CD4-positive, alpha-beta memory T cell (primary cell): ENCODE data around the gene MCIDAS. TPM values are rescaled to one million over a fixed set of nuclear protein-coding genes. Genes with fewer than 3 reads are reported as not detected.

Experiments used
- CTCF ChIA-PET: fragments of 350-600 bp; sonication (Branson Sonifier 250); formaldehyde crosslinking; loops from one replicate; lab custom pipeline; 2021; ENCODE audit warnings: inconsistent platforms; ENCODE audit not compliant: partially characterized antibody; lab: Charles Lee
- POLR2A ChIA-PET: fragments of 350-600 bp; sonication (Branson Sonifier 250); formaldehyde crosslinking; loops from one replicate; lab custom pipeline; 2021; ENCODE audit not compliant: partially characterized antibody; lab: Charles Lee
- DNase-seq, 5 donors: peaks; one replicate each; pipeline versions ENCODE4 v3.0.0 to v3.0.0-alpha.2; 2020 to 2022; ENCODE audit warnings: mixed read lengths in 1 of 5
- H3K27ac ChIP-seq: one replicate; pipeline ENCODE4 v1.7.0; 2013; ENCODE audit warnings: low read depth, low read length
- H3K27me3 ChIP-seq: 2 replicates; pipeline ENCODE4 v1.7.0; 2013; ENCODE audit warnings: mild to moderate bottlenecking, low read length, moderate library complexity; ENCODE audit not compliant: insufficient read depth
- H3K36me3 ChIP-seq: 2 replicates; pipeline ENCODE4 v1.7.0; 2013; ENCODE audit warnings: mild to moderate bottlenecking, low read length, moderate library complexity; ENCODE audit not compliant: insufficient read depth
- H3K4me1 ChIP-seq: 2 replicates; pipeline ENCODE4 v1.7.0; 2013; ENCODE audit warnings: mild to moderate bottlenecking, low read length, moderate library complexity; ENCODE audit not compliant: insufficient read depth
- H3K4me3 ChIP-seq, 2 donors: one replicate each; pipeline ENCODE4 v1.7.0; 2013; ENCODE audit warnings: low read length in 2 of 2, mild to moderate bottlenecking in 1 of 2
- H3K9me3 ChIP-seq, 2 donors: one replicate each; pipeline ENCODE4 v1.7.0; 2013; ENCODE audit warnings: low read length in 2 of 2, control low read depth in 1 of 2; ENCODE audit not compliant: control insufficient read depth in 1 of 2
- H3K27ac Mint-ChIP-seq, 7 donors: one replicate each; pipeline ENCODE4 v1.8.0; 2020 to 2021; ENCODE audit warnings: mixed read lengths in 7 of 7, mild to moderate bottlenecking in 6 of 7, inconsistent platforms in 3 of 7, moderate library complexity in 3 of 7
- H3K27me3 Mint-ChIP-seq, 2 donors: one replicate each; pipeline ENCODE4 v1.8.0; 2020 to 2021; ENCODE audit warnings: mixed read lengths in 2 of 2
- H3K36me3 Mint-ChIP-seq, 2 donors: one replicate each; pipeline ENCODE4 v1.8.0; 2020 to 2021; ENCODE audit warnings: mixed read lengths in 2 of 2, inconsistent platforms in 1 of 2, mild to moderate bottlenecking in 1 of 2
- H3K4me1 Mint-ChIP-seq, 4 donors: one replicate each; pipeline ENCODE4 v1.8.0; 2020 to 2021; ENCODE audit warnings: mixed read lengths in 4 of 4, mild to moderate bottlenecking in 1 of 4
- H3K4me3 Mint-ChIP-seq, 8 donors: one replicate each; pipeline ENCODE4 v1.8.0; 2020 to 2021; ENCODE audit warnings: mixed read lengths in 8 of 8, mild to moderate bottlenecking in 7 of 8, moderate library complexity in 6 of 8, inconsistent platforms in 3 of 8
- H3K9me3 Mint-ChIP-seq, 8 donors: one replicate each; pipeline ENCODE4 v1.8.0; 2020 to 2021; ENCODE audit warnings: mixed read lengths in 8 of 8, mild to moderate bottlenecking in 5 of 8, inconsistent platforms in 3 of 8, moderate library complexity in 1 of 8
- intact Hi-C: fragments of 100-400 bp; cut with micrococcal nuclease; formaldehyde crosslinking; loops from one replicate; pipeline ENCODE4 v1.15.1; 2023
- polyA plus RNA-seq, 2 donors: library from polyadenylated mRNA; unstranded; fragments of 300-500 nt; fragmentation: Illumina TruSeq; gene quantifications; one replicate each; pipeline ENCODE4 v1.2.3, GENCODE V29; 2021
- total RNA-seq, 2 experiments: library from RNA; stranded (reverse); gene quantifications; one replicate each; pipeline ENCODE4 v1.2.3, GENCODE V29; 2021

MCIDAS gene
- total and polyA plus RNA-seq, 4 experiments from 2014 or later = not detected

- Mint-ChIP-seq H3K9me3 (no peaks in the 10 kb centered on the region), H3K27me3 (peaks cover 68 to 72% of the 10 kb centered on the region in 2 donors), H3K4me3 (peak overlapping the region in 2 of 8 donors; percentile 49 to 92), H3K36me3 (no peaks in the 10 kb centered on the region), H3K4me1 (peaks cover 25 to 57% (median 40%) of the 10 kb centered on the region in 4 donors), H3K27ac (peak overlapping the region in 1 of 7 donors; percentile 55)
- Histone ChIP-seq H3K4me1 (peaks cover 51% of the 10 kb centered on the region), H3K9me3 (no peaks in the 10 kb centered on the region), H3K36me3 (no peaks in the 10 kb centered on the region), H3K27ac (no peak overlapping the region), H3K4me3 (no peak overlapping the region), H3K27me3 (peaks cover 71% of the 10 kb centered on the region)
- ChIA-PET POLR2A (no interaction called here), CTCF (interaction anchor here (1.1 kb wide), 1 partner anchor 17 kb away, joined by 4 read pairs; no protein-coding TSS in a partner anchor)
- no peak for DNase-seq
- intact Hi-C loops = loop anchor here (2.0 to 5.0 kb wide), 2 partner anchors 57 to 77 kb away; partner anchors contain the start of genes CDC20B, DHX29 and MTREX
Observed at GRCh38 chr5:55230086-55230629, 3.0 kb upstream of the MCIDAS start.

DNA sequence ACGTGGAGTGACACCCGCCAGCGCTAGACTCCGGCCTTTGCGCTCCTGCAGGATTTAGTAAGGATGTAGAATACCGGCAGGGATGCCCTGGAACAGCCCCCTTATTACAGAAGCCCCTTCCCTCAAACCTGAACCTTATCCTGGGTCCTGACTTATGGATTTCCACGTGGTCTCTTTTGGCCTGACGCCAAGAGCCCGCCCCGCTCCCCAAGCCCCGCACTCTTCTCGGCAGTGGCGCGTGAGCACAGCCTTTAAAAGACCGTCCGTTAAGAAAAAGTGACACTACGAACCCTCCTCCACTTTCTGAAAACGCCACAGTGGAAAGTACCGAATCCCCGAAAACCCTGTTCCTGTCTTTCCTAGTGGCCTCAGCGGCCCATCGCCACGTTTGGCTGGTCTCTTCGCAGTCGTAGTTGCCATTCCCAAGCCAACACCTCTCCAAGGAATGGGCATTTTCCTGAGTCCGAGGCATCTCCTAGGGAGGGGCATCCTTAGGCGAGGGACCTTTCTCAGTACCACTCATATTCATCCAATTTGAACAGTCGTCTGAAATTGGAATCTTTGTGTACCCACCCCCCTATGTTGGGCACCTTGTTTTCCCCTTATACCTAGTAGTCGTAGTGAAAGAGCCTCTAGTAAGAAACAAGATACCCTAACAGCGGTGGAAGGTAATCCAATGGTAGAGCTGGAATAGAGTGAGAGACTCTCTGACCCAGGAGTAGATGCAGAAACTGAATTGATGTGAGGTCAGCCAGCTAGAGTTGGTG is 732 bp upstream of the MCIDAS start:
- Histone ChIP-seq H3K4me3 (peak overlapping the region in 1 of 2 donors; percentile 39), H3K27ac (no peak overlapping the region), H3K4me1 (peaks cover 51% of the 10 kb centered on the region), H3K9me3 (no peaks in the 10 kb centered on the region), H3K27me3 (peaks cover 87% of the 10 kb centered on the region), H3K36me3 (no peaks in the 10 kb centered on the region)
- peak overlapping the region in 2 of 7 donors; percentile 69 to 82 for H3K27ac Mint-ChIP-seq
- peaks cover 76 to 79% of the 10 kb centered on the region in 2 donors for H3K27me3 Mint-ChIP-seq
- peaks cover 22 to 54% (median 39%) of the 10 kb centered on the region in 4 donors for H3K4me1 Mint-ChIP-seq
- ChIA-PET CTCF (no interaction called here), POLR2A (no interaction called here)
- intact Hi-C loops = no loop called here
- peak in 1 of 5 donors; percentile 37 for DNase-seq
- no peaks in the 10 kb centered on the region for H3K36me3 Mint-ChIP-seq
- peak overlapping the region; percentile 57 to 84 (median 74) for H3K4me3 Mint-ChIP-seq
- H3K9me3 Mint-ChIP-seq = no peaks in the 10 kb centered on the region

DNA sequence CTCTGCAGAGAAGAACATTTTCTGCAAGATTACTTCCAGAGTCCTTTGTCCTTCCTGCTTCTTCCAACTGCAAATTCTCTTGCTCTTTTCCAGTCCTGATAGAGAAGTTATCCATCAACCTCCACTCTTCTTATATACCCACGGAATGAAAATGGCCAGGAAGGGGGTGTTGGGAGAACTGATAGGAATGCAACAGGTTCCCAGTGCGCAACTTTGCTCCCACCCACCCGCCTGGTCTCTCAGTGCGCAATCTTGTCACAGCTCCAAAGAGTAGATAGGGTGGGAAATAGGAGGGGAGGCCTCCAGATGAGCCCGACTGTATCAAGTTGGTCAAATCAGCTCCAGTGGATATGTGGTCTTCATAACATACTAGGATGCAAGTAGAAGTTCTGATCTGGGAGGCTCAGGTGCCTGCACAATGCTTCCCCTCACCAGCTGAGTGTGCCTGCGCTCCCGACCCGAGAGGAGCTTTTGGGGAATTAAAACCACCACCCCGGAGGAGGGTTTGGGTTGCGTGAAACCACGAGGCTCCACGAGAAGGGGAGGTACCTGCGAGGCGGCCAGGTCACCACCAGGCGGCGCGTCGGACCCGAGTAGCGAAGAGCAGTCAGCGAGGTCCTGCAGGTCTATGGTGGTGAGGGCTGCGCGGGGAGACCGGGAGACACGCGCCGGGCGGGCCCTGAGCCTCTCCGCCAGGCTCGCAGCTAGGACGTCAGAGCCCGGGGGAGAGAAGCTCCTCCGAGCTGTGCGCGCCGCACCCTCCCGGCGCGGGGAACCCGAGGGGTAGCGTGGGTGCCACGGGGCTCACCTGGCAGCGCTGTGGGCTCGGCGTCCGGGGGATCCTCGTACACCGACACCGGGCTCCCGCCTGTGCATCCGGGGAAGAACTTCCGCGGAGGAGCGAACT is 835 bp downstream of the MCIDAS start:
- H3K9me3 Mint-ChIP-seq = peaks cover 0 to 4% (median 0%) of the 10 kb centered on the region in 8 donors
- Histone ChIP-seq H3K27me3 (peaks cover 84% of the 10 kb centered on the region), H3K27ac (no peak overlapping the region), H3K9me3 (no peaks in the 10 kb centered on the region), H3K4me3 (peak overlapping the region in 1 of 2 donors; percentile 39), H3K4me1 (peaks cover 42% of the 10 kb centered on the region), H3K36me3 (no peaks in the 10 kb centered on the region)
- H3K27ac Mint-ChIP-seq = no peak overlapping the region
- H3K36me3 Mint-ChIP-seq = no peaks in the 10 kb centered on the region
- ChIA-PET POLR2A (no interaction called here), CTCF (interaction anchor here (1.2 kb wide), 2 partner anchors 9 to 54 kb away, joined by 3 read pairs; no protein-coding TSS in a partner anchor)
- peaks cover 72 to 75% of the 10 kb centered on the region in 2 donors for H3K27me3 Mint-ChIP-seq
- peak in 4 of 5 donors; percentile 28 to 41 (median 34) for DNase-seq
- peak overlapping the region; percentile 43 to 77 (median 68) for H3K4me3 Mint-ChIP-seq
- H3K4me1 Mint-ChIP-seq = peaks cover 21 to 50% (median 32%) of the 10 kb centered on the region in 4 donors
- intact Hi-C loops = no loop called here

DNA sequence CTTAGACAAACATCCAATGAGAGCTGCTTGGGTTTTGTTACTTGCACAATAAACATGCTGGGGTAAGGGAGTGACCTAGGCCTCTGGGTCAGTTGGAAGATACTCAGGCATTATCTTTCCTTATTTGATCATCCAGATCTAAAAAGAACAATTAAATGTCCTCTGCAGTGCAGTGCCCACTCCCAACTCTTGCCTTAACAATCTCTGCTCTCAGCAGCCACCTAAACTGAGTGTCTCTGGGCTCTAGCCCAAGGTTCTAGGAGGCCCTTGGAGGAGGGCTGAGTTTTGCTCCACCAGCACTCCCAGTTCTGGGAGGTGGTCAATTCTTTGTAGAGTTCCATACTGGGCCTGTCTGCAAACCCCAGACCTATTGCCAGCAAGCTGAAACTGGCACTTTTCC is 1.8 kb downstream of the MCIDAS start:
- H3K36me3 ChIP-seq = no peaks in the 10 kb centered on the region
- H3K4me1 Mint-ChIP-seq = peaks cover 17 to 49% (median 32%) of the 10 kb centered on the region in 4 donors
- intact Hi-C loops = no loop called here

DNA sequence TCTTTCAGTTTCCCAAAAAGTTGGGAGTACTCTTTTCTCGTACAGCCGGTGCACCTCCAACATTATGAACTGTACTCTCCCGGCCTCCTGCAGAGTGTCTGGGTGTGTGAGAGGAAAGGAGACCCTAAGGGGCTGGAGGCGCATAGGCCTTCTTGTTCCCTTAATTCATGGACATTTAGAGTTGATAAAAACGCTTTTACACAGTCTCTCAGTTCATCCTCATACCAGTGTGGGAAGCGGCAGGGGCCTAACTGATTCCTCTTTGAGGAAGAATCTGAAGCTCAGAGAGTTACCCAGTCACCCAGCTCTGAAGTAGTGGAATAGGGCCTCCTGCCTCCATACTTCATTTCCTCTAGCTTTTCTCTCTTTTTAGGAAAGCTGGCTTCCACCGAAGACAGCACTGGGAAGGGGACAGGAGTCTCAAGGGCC is 3.3 kb downstream of the MCIDAS start:
- Histone ChIP-seq H3K4me1 (peaks cover 46% of the 10 kb centered on the region), H3K9me3 (no peaks in the 10 kb centered on the region), H3K36me3 (no peaks in the 10 kb centered on the region), H3K27ac (no peak overlapping the region), H3K27me3 (peaks cover 82% of the 10 kb centered on the region), H3K4me3 (no peak overlapping the region)
- peaks cover 0 to 4% (median 0%) of the 10 kb centered on the region in 8 donors for H3K9me3 Mint-ChIP-seq
- peaks cover 70 to 72% of the 10 kb centered on the region in 2 donors for H3K27me3 Mint-ChIP-seq
- H3K4me3 Mint-ChIP-seq = peak overlapping the region in 6 of 8 donors; percentile 3 to 72 (median 44)
- peak in 1 of 5 donors; percentile 38 for DNase-seq
- CTCF ChIA-PET = interaction anchor here (1.2 kb wide), 1 partner anchor 52 kb away, joined by 5 read pairs; no protein-coding TSS in a partner anchor
- peaks cover 16 to 48% (median 33%) of the 10 kb centered on the region in 4 donors for H3K4me1 Mint-ChIP-seq
- intact Hi-C loops = no loop called here
- POLR2A ChIA-PET = interaction anchor here (0.6 to 1.5 kb wide), 2 partner anchors 9 to 204 kb away, joined by 3 to 7 read pairs; partner anchors contain the start of gene CCNO
- no peak overlapping the region for H3K27ac Mint-ChIP-seq
- H3K36me3 Mint-ChIP-seq = no peaks in the 10 kb centered on the region

More for the DNA sequence above, 1.8 kb downstream of the MCIDAS start:
- Mint-ChIP-seq H3K9me3 (peaks cover 0 to 4% (median 0%) of the 10 kb centered on the region in 8 donors), H3K4me3 (peak overlapping the region in 2 of 8 donors; percentile 25 to 44), H3K27me3 (peaks cover 72 to 74% of the 10 kb centered on the region in 2 donors), H3K27ac (no peak overlapping the region), H3K36me3 (no peaks in the 10 kb centered on the region)
- Histone ChIP-seq H3K9me3 (no peaks in the 10 kb centered on the region), H3K27ac (no peak overlapping the region), H3K27me3 (peaks cover 84% of the 10 kb centered on the region), H3K4me1 (peaks cover 43% of the 10 kb centered on the region), H3K4me3 (no peak overlapping the region)
- ChIA-PET CTCF (no interaction called here), POLR2A (no interaction called here)
- no peak for DNase-seq

DNA sequence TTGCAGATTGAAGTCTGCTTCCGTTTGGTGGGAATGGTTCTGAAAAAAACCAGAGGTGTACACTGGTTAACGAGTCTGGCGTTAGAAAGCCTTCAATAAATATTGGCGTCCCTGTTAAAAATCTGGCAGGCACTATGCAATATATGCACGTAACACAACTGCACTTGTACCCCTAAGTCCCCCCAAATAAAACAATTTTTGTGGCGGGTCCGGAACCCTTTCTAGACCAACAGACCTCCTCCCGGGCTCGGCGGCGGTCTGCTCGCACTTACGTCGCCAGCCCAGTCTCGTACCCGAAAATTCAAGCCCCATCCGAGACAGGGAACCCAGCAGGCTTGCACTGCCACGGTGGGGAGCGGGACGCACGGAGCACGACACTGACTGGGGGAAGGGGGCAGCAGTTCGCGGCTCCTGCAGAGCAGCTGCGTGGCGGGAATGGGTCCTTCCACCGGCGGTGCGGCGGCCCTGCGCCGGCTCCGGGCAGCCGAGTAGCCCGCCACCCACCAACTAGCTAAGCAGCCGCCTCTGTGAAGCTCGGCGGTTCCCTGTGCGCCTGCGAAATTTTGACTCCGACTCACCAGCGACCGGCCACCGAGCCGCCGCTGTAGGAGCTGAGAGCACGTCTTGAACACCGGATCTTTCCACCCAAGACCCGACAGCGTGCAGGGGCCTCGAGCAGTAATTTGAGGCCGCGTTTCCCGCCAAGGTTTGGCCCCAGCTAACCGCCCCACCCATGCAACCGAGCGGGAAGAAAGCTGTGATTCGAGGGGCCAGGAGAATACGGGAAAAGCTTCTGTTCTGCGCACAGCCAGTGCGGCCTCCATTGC is 3.9 kb downstream of the MCIDAS start:
- peaks cover 75% of the 10 kb centered on the region for H3K27me3 ChIP-seq
- CTCF ChIA-PET = interaction anchor here (1.2 kb wide), 1 partner anchor 51 kb away, joined by 5 read pairs; no protein-coding TSS in a partner anchor
- DNase-seq = no peak
- H3K36me3 Mint-ChIP-seq = no peaks in the 10 kb centered on the region
- peaks cover 46% of the 10 kb centered on the region for H3K4me1 ChIP-seq
- POLR2A ChIA-PET = interaction anchor here (0.6 to 1.5 kb wide), 2 partner anchors 10 to 204 kb away, joined by 3 to 7 read pairs; partner anchors contain the start of gene CCNO
- no peak overlapping the region for H3K27ac ChIP-seq
- H3K4me3 Mint-ChIP-seq = peak overlapping the region in 7 of 8 donors; percentile 3 to 72 (median 48)
- no peaks in the 10 kb centered on the region for H3K9me3 ChIP-seq
- H3K4me1 Mint-ChIP-seq = peaks cover 16 to 48% (median 33%) of the 10 kb centered on the region in 4 donors
- H3K9me3 Mint-ChIP-seq = peaks cover 0 to 4% (median 0%) of the 10 kb centered on the region in 8 donors
- intact Hi-C loops = no loop called here
- no peaks in the 10 kb centered on the region for H3K36me3 ChIP-seq
- no peak overlapping the region for H3K4me3 ChIP-seq
- H3K27ac Mint-ChIP-seq = peak overlapping the region in 1 of 7 donors; percentile 12
- peaks cover 66 to 68% of the 10 kb centered on the region in 2 donors for H3K27me3 Mint-ChIP-seq
